Testis (tissue), 2 donors: ENCODE measurements around the gene GPC1.

Source experiments
- CTCF ChIP-seq, 3 experiments: fragments of 450-650 bp in 2 of 3; fragments of 200-600 bp in 1 of 3; sonication (generic) in 1 of 3; IDR thresholded peaks; one replicate each; pipeline ENCODE4 v1.5.1; 2016 to 2019; ENCODE audit warnings: antibody characterized with exemption in 3 of 3, mild to moderate bottlenecking in 2 of 3, moderate library complexity in 1 of 3
- POLR2A ChIP-seq: fragments of 450-650 bp; IDR thresholded peaks from one replicate; pipeline ENCODE4 v1.6.1; 2017; ENCODE audit warnings: antibody characterized with exemption, mild to moderate bottlenecking, moderate library complexity

GRCh38 chr2:240437551-240437860, 2.0 kb downstream of the GPC1 start:
- TF ChIP-seq CTCF (IDR thresholded peaks at IDR 0.05): no peak
- no peak for TF ChIP-seq POLR2A
